Kidney capillary endothelial cell (primary cell): ENCODE data around the gene BTBD9.
A peak's percentile ranks its signal among the peaks of the same experiment; 100 is the strongest.

Experiments
- DNase-seq: peaks from one replicate; pipeline ENCODE4 v3.0.0-alpha.2; 2018; ENCODE audit warnings: low spot score

Gene BTBD9

GRCh38 chr6:38554700-38555413, 84.9 kb downstream of the BTBD9 start:
- DNase-seq = no peak

DNA sequence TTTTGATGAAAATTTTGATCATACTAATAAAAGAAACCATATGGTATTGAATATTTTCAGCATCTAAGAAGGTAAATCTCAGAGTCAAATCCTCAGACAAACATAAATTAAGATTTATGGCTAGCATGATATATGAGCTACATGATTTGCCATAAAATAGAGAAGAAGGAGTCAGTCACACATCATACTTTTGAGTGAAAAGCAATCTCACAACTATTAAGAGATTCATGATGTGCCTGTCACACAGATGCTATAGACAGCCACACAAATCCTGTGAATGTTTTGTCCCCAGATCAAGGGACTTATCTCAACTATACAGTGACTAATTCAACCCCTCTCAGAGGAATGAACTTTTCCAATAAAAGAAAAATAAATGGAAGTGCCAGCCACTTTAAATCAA, 85.7 kb downstream of the BTBD9 start:
- DNase-seq = no peak

- no peak for DNase-seq
Observed at GRCh38 chr6:38552121-38552520, 87.6 kb downstream of the BTBD9 start.

DNA sequence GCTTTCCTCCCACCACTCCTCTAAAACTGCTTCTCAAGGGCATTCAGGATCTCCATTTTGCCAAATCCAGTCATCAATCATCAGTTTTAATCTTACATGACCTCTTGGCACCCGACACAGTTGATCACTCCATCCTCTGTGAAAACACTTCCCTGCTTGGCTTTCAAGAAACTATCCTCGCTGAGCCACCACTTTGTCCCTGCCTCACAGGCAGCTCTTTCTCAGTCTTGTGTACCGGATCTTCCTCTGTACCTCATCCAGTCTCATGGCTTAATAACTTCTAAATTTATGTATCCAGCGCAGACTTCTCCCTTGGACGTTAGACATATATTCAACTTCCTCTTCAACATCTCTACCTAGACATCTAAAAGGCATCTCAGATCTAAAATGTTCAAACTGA, 89.9 kb downstream of the BTBD9 start:
- no peak for DNase-seq

DNA sequence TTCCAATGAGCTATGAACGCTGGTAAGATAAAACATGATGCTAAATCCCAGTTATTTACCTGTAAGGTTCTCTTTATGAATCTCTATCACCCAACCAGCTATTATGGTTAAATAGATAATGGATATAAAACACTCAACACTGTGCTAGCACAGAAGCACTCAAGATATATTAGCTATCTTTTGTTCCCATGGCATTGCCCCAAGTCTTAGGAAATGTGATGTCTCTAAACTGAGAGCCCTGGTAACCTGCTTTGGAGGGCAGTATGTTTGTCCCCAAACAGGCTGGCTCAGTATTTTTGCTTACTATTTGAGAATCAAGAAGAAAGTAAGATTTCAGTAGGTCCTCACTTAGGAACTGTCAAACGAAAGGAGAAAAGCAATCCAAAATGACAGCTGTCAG, 90.5 kb downstream of the BTBD9 start:
- DNase-seq = no peak

GRCh38 chr6:38543022-38543421, 96.7 kb downstream of the BTBD9 start:
- no peak for DNase-seq

GRCh38 chr6:38542031-38542430, 97.7 kb downstream of the BTBD9 start:
- no peak for DNase-seq

GRCh38 chr6:38533064-38533463, 106.7 kb downstream of the BTBD9 start:
- DNase-seq = no peak

DNA sequence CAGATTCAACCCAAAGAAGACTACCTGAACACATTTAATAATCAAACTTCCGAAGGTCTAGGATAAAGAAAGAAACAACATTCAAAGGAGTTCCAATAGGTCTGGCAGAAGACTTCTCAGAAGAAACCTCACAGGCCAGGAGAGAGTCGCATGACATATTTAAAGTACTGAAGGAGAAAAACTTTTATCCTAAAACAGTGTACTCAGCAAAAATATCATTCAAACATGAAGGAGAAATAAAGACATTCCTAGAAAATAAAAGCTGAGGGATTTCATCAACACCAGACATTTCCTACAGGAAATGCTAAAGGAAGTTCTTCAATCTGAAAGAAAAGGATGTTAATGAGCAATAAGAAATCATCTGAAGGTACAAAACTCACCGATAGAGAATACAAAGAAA, 108.6 kb downstream of the BTBD9 start:
- no peak for DNase-seq

- no peak for DNase-seq
Observed at GRCh38 chr6:38528196-38528965, 111.3 kb downstream of the BTBD9 start.

DNA sequence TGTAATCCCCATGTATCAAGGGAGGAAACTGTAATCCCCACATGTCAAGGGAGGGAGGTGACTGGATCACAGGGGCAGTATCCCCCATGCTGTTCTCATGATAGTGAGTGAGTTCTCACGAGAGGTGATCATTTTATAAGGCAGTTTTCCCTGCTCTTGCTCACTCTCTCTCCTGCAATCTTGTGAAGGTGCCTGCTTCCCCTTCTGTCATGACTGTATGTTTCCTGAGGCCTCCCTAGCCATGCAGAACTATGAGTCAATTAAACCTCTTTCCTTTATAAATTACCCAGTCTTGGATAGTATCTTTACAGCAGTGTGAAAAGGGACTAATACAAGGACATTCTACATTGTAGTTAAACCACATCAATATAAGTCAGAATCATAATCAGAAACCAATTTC, 112.4 kb downstream of the BTBD9 start:
- DNase-seq = no peak

- no peak for DNase-seq
Observed at GRCh38 chr6:38525888-38526287, 113.8 kb downstream of the BTBD9 start.

DNA sequence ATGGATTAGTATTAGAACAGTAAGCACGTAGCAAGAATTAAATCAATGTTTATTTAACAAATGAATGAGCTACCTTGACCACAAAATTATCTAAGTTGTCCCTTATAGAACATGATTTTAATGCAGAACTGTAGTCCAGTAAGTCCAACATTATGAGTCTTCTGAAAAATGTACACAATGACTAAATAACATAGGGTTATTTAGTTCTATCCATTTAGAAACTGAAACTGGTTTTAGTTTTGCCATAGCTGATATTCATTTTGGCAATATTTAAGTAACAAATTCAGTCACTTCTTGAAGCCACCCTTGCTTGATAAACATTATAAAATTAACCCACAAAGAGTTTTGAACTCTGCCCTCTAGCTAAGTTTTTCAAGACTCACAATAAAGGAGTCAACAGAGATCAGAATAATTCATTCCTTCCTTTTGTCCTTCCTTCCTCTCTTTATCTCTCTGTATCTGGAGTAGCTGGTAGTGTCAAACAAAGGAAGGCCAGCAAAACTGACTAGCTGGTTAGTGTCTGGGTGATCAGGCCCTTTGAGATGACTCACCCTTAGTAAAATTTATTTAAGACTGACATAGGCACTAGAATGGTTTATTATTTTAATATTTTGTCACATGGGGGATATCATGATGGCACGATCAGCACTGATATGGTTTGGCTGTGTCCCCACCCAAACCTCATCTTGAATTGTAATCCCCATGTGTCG, 115.1 kb downstream of the BTBD9 start:
- no peak for DNase-seq

GRCh38 chr6:38522322-38522721, 117.4 kb downstream of the BTBD9 start:
- no peak for DNase-seq

GRCh38 chr6:38518511-38519304, 121.0 kb downstream of the BTBD9 start:
- peak; percentile 62 for DNase-seq

- no peak for DNase-seq
Observed at GRCh38 chr6:38517005-38517404, 122.7 kb downstream of the BTBD9 start.

- no peak for DNase-seq
Observed at GRCh38 chr6:38514399-38514798, 125.3 kb downstream of the BTBD9 start.

DNA sequence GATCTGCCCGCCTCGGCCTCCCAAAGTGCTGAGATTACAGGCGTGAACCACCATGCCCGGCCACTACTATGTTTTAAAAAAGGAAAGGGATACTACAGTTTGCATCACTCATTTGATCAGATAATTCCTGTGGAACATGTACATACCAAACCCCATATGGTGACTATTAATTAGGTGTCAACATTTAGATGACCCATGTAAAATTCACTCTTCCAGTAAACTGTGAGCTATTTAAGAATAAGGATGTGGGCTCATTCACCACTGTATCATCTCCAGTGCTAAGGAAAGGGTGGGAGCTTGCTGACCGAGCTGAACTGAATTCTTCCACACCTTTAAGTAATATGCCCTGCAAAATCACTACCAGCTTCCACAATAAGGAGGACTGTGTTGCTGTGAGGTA, 127.5 kb downstream of the BTBD9 start:
- no peak for DNase-seq

GRCh38 chr6:38510205-38510604, 129.5 kb downstream of the BTBD9 start:
- DNase-seq = no peak

- DNase-seq = no peak
Observed at GRCh38 chr6:38509713-38510112, 130.0 kb downstream of the BTBD9 start.

GRCh38 chr6:38508894-38509293, 130.8 kb downstream of the BTBD9 start:
- no peak for DNase-seq

GRCh38 chr6:38508286-38508685, 131.4 kb downstream of the BTBD9 start:
- no peak for DNase-seq
